HG03354 (cell line): Measurements from ENCODE around the gene TLCD1.
A peak's percentile ranks its signal among the peaks of the same experiment; 100 is the strongest.
"Not testable (repeated sequence)": the region's sequence is repeated elsewhere in the genome, so short reads cannot be mapped to it uniquely, and the experiment has no call there.

Experiments
- ATAC-seq: cut with Tn5 transposase; IDR thresholded peaks from one replicate; pipeline ENCODE4 v1.9.1; 2021; ENCODE audit warnings: mild to moderate bottlenecking; ENCODE audit not compliant: unreplicated experiment, poor library complexity, severe bottlenecking

Gene TLCD1

DNA sequence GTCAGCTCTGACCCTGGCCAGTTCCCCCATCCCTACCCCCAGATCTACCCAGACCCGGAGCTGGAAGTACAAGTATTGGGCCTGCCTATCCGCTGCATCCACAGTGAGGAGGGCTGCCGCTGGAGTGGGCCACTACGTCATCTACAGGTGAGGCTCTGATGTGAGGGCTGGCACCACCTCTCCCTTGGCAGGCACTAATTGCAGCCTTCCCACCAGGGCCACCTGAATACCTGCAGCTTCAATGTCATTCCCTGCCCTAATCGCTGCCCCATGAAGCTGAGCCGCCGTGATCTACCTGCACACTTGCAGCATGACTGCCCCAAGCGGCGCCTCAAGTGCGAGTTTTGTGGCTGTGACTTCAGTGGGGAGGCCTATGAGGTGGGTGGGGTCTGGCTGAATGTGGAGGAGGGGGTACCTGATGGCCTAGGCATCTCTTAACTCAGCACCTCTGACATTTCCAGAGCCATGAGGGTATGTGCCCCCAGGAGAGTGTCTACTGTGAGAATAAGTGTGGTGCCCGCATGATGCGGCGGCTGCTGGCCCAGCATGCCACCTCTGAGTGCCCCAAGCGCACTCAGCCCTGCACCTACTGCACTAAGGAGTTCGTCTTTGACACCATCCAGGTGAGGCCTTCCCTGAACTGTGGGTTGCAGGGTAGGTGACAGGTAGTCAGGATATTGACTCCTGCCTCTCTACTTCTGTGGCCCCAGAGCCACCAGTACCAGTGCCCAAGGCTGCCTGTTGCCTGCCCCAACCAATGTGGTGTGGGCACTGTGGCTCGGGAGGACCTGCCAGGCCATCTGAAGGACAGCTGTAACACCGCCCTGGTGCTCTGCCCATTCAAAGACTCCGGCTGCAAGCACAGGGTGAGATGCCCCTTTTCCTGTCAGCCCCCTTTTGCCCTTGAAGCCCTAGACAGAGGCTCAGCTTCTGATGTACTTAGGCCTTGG lies 22.0 kb upstream of the TLCD1 start:
- ATAC-seq, result no peak

DNA sequence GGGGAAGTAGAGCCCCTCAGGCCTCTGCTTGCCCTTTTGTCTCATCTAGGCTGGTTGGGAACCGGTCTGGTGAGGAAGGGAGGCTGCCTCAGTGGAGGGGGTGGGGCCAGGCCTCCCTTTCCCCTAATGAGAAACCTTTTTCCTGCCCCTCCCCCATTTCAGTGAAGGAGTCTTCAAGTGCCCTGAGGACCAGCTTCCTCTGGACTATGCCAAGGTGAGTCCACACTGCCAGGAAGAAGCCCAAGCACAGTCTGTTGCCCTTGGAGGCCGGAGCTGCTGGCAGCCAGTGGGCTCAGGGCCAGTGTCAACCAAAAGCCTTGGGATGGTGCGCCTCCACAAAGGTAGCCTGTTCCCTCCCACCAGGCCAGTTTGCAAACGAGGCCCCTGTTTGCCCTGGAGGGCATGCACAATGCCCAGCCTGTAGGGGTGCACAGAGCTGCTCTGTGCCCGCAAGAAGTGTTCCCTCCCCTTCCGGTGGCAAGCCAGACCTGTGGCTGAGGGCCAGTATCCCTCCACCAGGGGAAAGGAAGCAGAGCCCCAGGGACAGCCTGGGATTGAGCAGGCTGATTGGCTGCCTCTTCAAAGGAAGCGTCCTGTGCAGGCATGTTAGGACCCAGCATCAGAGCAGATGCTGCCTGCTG lies 21.1 kb upstream of the TLCD1 start:
- ATAC-seq, result no peak

DNA sequence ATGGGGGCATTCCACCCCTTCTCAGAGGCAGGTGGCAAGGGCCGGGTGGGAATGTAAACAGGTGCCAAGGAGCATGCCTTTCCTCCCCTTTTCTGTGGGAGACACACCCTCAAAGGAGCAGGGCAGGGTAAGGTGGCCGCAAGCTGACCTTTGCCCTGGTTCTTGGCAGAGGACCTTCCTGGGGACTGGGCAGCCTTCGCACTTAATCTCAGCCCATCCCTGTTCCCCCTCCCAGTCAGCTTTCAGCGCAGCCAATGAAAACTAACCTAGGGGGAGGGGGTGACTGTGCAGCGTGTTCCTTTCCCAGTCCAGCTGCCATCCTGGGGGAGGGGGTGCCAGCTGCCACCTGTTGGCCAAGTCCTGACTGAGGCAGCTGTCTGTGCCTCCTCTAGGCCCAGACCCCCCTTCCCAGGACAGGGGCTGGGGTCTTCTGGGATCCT lies 20.6 kb upstream of the TLCD1 start:
- no peak for ATAC-seq

DNA sequence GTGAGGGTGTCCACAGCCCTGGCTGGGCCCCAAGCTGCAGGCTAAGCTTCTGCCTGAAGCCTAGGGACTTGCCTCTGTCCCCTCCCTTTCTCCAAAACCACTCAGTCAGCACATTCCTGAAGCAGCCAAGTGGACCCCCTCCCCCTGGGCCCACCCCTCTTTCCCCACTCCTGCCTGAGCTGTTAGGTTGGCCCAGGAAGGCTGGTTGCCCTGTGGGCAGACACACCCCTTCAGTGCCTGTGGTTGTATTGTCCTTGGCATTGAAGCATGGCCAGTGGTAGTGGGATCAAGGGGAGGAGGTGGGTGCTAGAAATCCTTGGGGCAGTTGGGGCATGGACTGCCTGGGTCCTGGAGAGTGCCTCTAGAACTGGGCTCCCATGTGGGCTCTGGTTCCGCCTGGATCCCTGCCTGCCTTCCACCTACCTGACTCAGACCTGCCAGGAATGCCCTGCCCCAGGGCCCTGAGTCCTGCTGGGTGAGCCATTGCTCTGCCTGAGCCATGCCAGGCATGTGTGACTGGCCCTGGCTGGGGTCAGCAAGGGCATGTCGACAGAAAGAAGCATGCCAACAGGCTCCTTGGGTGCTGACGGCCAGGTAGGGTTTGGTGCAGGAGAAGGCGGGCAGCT lies 19.9 kb upstream of the TLCD1 start:
- ATAC-seq, result no peak

DNA sequence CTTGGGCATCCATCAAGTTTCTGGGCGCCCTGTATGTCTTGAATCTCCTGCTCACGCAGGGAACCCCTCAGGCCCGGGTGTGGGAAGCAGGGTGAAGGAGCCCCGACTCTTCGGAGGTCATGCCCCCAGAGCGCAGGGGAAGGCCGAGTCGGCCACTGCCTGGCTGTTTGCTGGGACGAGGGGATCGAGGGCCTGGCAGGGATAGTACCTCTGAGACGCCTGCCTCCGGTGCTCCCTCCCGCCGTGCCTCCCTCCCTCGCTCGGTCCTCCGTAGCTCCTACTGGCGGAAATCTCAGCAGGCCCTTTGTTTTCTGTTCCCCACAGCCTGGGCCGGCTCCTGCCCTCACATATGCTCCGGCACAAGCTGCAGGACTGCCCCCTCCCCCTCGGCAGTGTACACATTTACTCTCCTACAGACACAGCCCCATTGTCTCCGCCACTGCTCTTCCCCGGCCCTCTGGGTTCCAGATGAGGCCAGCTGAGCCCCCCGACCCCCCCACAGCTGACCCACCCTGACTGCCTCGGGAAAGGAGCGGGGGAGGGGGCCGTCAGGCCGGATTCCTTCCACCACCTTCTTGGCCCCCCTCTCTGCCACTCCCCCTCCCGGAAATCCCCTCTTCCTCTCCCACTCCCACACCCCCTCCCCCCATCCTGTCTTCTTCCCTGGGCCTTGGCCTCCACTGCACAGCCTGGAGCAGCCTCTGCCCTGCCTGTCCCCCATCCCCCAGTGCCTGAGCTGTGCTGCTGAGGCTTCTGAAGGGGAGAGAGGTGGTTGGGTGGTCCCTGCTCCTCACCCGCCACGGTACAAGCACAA lies 19.1 kb upstream of the TLCD1 start:
- no peak for ATAC-seq

DNA sequence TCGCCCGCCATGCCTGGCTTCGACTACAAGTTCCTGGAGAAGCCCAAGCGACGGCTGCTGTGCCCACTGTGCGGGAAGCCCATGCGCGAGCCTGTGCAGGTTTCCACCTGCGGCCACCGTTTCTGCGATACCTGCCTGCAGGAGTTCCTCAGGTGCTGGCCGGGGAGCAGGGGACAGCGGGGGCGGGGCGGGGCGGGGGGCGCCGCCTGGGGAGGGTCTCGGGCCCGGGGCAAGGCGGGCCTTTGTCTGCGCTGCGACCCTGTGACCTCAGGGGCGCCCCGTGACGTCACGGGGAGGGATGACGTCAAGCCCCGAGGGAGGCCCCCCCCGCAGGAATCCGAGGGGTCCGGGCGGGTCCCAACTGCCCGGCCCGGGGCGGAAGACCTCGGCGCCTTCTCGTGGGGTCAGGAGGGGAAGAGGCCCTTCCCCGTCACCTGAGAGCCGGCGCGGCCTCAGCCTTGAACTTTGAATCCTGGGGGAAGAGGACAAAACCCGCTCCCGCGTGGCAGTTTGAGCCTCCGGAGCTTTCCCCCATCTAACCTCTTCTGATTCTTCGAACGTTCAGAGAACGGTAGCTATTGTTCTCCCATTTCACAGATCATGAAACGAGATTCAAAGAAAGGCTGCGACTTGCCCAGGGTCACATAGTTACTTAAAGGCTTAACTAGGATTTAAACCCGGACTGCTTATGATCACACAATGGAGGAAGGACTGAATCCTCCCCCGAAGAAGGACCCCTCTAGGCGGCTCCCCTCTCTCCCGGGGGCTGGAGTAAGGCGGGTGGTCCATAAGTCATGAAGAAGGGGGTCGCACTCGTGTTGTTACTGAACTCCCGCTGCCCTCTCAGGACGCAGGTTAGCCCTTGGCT lies 18.3 kb upstream of the TLCD1 start:
- peak; percentile 36 for ATAC-seq

DNA sequence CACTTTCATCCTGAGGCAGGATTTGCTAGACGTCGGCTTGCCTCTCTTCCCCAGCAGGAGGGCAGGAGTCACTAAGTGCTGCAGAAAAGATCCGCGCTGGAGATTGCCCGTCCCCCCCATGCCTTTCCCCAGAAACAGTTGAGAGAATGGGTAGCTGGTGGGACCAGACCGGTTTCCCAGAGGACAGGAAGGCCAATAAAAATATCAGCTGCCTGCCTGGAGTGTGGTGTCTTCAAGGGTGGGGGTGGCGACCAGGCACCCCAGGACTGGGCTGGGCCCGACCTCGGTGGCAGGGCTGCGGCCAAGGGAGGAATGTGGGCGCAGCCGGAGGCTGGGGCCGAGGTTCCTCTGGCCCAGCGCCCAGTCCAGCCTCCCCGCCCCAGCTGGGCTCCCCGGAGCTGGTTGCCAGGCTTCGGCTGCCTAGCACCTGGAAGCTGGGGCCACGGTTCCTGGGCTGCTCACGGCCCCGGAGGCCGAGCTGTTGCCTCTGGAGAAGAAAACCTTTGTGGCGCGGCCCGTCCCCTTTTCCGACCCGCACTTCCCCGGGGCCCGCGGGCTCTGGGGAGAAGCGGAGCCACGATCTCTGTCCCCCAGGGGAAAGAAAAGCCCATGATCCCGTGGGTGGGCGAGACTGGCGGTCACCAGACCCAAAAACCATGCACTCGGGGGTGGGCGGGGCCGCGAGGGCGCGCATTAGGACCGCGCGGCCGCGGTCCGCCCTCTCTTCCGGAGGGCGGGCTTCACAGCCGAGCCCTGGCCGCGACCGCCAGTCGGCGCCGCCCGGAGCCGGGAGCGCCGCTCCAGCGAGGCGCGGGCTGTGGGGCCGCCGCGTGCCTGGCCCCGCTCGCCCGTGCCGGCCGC lies 17.4 kb upstream of the TLCD1 start, which contains the start of gene TRAF4:
TRAF4 (plus strand) TSS at position 769 of the 861 bp plus-strand sequence. CDS start 102 bp downstream, outside the sequence.
- peak; percentile 64 for ATAC-seq

DNA sequence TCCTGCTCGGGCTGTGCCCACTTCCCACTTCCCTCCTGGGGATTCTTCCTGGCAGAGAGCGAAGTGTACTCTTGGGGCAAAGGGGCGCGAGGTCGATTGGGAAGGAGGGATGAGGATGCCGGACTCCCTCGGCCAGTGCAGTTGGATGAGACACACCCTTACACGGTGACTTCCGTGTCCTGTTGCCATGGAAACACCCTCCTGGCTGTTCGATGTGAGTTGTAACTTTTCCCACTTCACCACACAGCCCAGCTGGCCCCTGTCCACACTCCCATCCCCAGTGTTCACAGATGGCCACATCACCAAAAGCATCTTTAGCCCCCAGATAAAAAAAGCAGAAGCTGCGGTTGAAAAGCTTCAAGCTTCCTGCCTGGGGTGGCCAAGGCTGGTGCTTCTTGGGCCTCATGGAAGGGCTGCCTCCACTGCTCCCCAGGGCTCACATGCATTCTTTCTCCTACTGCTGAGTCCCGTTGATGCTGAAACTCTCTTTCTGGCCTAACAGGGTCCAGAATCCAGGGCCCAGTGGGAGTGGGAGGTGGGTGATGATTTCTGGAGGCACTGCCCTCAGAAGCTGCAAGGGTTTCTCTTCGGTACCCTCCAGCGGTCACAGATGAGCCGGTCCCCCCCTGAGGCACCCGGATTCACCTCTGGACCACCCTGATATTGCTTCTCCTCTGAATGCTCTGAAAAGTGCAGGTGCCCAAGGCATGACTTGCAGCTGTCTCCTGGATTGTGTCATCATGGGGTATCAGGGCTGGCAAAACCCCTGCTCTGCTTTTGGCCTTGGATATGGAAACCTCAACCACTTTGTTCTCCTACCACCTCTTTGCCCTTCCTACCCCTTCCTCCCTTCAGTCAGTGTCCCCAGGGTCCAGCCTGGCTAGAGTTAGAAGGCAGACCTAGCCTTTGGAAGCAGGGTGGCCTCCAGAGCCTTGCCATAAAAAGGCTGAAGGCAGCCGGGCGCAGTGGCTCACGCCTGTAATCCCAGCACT lies 15.6 kb upstream of the TLCD1 start:
- no peak for ATAC-seq

DNA sequence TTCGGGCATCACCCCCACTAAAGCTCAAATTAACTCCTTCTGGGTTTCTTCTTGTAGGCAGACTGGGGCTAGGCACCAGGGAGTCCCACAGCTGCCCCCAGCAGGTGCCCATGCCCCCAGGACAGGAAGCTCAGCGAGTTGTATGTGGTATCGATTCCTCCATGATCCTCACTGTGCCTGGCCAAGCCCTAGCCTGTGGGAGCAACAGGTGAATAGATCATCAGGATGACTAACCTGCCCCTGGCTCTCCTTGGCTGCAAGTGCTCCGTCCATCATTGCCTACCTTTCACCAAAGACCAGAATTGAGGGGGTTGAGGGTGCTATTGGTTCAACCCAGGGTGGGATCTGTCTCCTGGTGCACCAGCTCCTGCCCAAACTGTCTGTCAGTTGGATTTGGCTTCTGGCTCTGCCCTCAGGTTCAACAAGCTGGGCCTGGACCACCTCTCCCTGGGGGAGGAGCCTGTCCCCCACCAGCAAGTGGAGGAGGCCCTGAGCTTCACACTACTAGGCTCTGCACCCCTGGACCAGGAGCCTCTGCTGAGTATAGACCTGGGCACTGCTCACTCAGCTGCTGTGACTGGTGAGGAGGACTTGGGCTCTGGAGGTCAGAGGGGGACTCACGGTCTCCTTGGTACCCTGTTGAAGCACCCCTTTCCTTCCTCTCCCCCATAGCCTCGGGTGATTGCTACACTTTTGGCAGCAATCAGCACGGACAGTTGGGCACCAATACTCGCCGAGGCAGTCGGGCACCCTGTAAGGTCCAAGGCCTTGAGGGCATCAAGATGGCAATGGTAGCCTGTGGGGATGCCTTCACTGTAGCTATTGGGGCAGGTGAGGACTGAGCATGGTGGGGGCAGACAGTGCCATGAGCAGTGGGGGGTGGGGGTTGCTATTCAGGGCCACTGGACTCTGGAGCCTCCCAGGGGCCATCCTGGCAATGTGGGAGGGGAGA lies 14.6 kb upstream of the TLCD1 start:
- ATAC-seq, result no peak

DNA sequence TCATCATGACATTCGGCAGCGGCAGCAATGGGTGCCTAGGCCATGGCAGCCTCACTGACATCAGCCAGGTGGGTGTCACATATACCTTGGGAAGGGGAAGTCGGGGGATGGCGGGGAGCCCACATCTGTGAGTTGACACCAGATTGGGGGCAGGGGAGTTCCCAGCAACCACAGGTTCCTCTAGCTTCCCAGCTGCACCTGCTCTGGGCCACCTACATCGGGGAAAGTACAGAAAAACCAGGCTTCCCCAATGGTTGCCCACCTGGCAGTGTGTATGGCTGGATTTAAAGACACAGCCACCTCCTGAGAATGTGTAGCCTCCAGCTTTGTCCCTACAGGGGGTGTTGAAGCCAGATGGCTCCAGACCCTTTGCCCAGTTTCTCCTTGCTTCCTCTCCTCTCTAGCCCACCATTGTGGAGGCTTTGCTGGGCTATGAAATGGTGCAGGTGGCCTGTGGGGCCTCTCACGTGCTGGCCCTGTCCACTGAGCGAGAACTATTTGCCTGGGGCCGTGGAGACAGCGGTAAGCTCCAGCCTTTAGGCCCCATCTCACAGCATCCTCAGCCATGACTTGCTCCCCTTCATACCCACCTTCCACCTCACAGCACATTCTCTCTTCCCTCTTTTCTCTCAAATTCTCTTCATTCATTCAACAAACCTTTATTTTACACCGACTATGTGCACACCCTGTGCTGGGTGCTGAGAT lies 12.8 kb upstream of the TLCD1 start:
- ATAC-seq, result peak; percentile 30

DNA sequence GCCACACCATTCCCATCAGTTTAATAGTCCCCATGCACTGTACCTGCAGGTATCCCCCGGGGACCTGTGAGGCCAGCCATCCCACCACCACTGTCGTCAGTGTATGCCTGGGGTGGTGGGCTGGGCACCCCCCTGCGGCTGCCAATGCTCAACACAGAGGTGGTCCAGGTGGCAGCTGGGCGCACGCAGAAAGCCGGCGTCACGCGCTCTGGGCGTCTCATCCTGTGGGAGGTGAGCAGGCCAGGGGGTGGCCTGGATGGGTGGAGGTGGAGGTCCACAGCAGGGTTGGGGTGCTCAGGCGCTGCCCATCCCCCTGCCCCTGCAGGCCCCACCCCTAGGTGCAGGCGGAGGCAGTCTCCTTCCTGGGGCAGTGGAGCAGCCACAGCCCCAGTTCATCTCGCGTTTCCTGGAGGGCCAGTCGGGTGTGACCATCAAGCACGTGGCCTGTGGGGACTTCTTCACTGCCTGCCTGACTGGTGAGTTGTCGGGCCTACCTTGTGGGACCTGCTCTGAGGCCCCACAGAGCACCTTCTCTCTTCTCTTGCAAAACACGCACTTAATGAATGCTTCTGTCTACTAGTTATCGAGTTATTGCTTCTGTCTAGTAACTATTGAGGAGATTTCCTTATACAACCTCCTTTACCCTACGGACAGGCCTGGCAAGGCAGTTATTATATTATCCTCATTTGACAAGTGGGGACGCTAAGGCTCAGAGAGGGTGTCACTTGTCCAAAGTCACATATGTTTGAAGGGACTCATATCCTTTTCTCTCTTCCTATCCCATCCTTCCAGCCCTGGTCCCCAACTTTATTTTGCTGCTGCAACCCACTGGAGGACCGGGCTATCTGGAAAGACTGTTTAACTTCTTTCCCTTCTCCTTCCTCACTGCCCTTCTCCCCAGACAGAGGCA lies 12.0 kb upstream of the TLCD1 start:
- ATAC-seq, result peak; percentile 69

DNA sequence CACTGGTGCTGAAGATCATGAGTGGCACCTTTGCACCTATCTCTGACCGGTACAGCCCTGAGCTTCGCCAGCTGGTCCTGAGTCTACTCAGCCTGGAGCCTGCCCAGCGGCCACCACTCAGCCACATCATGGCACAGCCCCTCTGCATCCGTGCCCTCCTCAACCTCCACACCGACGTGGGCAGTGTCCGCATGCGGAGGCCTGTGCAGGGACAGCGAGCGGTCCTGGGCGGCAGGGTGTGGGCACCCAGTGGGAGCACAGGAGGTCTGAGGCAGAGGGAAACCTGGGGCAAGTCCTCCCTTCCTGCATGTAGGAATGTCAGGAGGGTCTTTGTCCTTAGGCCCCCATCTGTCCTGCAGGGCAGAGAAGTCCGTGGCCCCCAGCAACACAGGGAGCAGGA lies 11.3 kb upstream of the TLCD1 start:
- no peak for ATAC-seq

DNA sequence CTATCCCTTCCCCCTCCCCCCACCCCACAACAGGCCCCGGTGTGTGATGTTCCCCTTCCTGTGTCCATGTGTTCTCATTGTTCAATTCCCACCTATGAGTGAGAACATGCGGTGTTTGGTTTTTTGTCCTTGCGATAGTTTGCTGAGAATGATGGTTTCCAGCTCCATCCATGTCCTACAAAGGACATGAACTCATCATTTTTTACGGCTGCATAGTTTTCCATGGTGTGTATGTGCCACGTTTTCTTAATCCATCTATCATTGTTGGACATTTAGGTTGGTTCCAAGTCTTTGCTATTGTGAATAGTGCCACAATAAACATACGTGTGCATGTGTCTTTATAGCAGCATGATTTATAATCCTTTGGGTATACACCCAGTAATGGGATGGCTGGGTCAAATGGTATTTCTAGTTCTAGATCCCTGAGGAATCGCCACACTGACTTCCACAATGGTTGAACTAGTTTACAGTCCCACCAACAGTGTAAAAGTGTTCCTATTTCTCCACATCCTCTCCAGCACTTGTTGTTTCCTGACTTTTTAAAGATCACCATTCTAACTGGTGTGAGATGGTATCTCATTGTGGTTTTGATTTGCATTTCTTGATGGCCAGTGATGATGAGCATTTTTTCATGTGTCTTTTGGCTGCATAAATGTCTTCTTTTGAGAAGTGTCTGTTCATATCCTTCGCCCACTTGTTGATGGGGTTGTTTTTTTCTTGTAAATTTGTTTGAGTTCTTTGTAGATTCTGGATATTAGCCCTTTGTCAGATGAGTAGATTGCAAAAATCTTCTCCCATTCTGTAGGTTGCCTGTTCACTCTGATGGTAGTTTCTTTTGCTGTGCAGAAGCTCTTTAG lies 10.1 kb upstream of the TLCD1 start:
- not testable (repeated sequence) for ATAC-seq
